Endothelial cell of umbilical vein (primary cell): Measurements from ENCODE around the gene C9orf78. TPM values are rescaled to one million over a fixed set of nuclear protein-coding genes. Genes with fewer than 3 reads are reported as not detected.

Experiments used
- BruUV-seq: library from RNA; stranded (reverse); fragments of 400-500 nt; replicated peaks from 2 replicates; lab custom pipeline; 2021; lab: Mats Ljungman, UMichigan
- CTCF ChIA-PET: fragments of 300-600, 350-600 bp; sonication (Branson Sonifier 250); formaldehyde crosslinking; loops from one replicate; lab custom pipeline; 2021; ENCODE audit warnings: antibody characterized with exemption, inconsistent platforms; lab: Charles Lee
- POLR2A ChIA-PET: fragments of 300-600, 350-600 bp; sonication (Branson Sonifier 250); formaldehyde crosslinking; loops from one replicate; lab custom pipeline; 2021; ENCODE audit warnings: antibody characterized with exemption, inconsistent platforms; lab: Charles Lee
- DNase-seq: peaks from one replicate; pipeline ENCODE4 v3.0.0-alpha.2; 2011; ENCODE audit warnings: low read depth, low spot score
- FAIRE-seq: peaks from 2 replicates; lab custom pipeline; 2011; peaks lifted over from hg19 to GRCh38; lab: Jason Lieb, UNC
- H2AFZ ChIP-seq: 2 replicates; pipeline ENCODE4 v1.6.0; 2012; ENCODE audit warnings: low read depth, low read length, control low read depth, inconsistent platforms
- H3K27ac ChIP-seq: 2 replicates; pipeline ENCODE4 v1.5.1; 2011; ENCODE audit warnings: low read depth, mild to moderate bottlenecking, control low read depth, low read length, moderate library complexity; ENCODE audit not compliant: insufficient read depth
- H3K27me3 ChIP-seq, 2 experiments: 2 replicates each; pipeline versions ENCODE4 v1.6.0 to v1.6.1; 2011; ENCODE audit warnings: low read length in 2 of 2, mixed read lengths in 1 of 2; ENCODE audit not compliant: control insufficient read depth in 2 of 2, insufficient read depth in 2 of 2
- H3K36me3 ChIP-seq, 2 experiments: 2 replicates in 1 of 2; 3 replicates in 1 of 2; pipeline ENCODE4 v1.5.1; 2011; ENCODE audit warnings: low read length in 2 of 2, mild to moderate bottlenecking in 1 of 2, moderate library complexity in 1 of 2; ENCODE audit not compliant: control insufficient read depth in 2 of 2, insufficient read depth in 2 of 2; ENCODE audit errors: extremely low read depth in 1 of 2
- H3K4me1 ChIP-seq: 3 replicates; pipeline ENCODE4 v1.5.1; 2011; ENCODE audit warnings: mild to moderate bottlenecking, low read length; ENCODE audit not compliant: control insufficient read depth, insufficient read depth; ENCODE audit errors: extremely low read depth
- H3K4me2 ChIP-seq: 2 replicates; pipeline ENCODE4 v1.6.1; 2011; ENCODE audit warnings: low read length, control low read depth, mixed read lengths; ENCODE audit not compliant: insufficient read depth
- H3K4me3 ChIP-seq, 3 experiments: fragments of 200-600 bp in 1 of 3; sonication (generic), shearing (Covaris generic) in 1 of 3; replicated peaks in 1 of 3; 2 replicates each; pipeline ENCODE4 v1.5.1; 2011 to 2016; ENCODE audit warnings: control low read depth in 3 of 3, low read length in 3 of 3, mild to moderate bottlenecking in 2 of 3, inconsistent platforms in 1 of 3, low read depth in 1 of 3, moderate library complexity in 1 of 3; ENCODE audit not compliant: insufficient read depth in 1 of 3
- H3K79me2 ChIP-seq: 2 replicates; pipeline ENCODE4 v1.6.0; 2012; ENCODE audit warnings: low read length, inconsistent platforms; ENCODE audit not compliant: control insufficient read depth, insufficient read depth
- H3K9ac ChIP-seq: replicated peaks from 2 replicates; pipeline ENCODE3; 2011; ENCODE audit warnings: low read length, control low read depth; ENCODE audit not compliant: insufficient read depth; ENCODE audit errors: extremely low read depth
- H3K9me1 ChIP-seq: replicated peaks from 3 replicates; pipeline ENCODE4 v1.6.0; 2011; ENCODE audit warnings: mild to moderate bottlenecking, low read length; ENCODE audit not compliant: control insufficient read depth, insufficient read depth; ENCODE audit errors: extremely low read depth
- H3K9me3 ChIP-seq: replicated peaks from 2 replicates; pipeline ENCODE4 v1.5.1; 2012; ENCODE audit warnings: low read length, inconsistent platforms; ENCODE audit not compliant: control insufficient read depth, insufficient read depth
- H4K20me1 ChIP-seq: replicated peaks from 2 replicates; pipeline ENCODE3; 2011; ENCODE audit warnings: mild to moderate bottlenecking, low read length; ENCODE audit not compliant: control insufficient read depth, insufficient read depth; ENCODE audit errors: extremely low read depth
- EZH2 ChIP-seq: IDR thresholded peaks from 2 replicates; pipeline ENCODE4 v1.6.1; 2012; ENCODE audit warnings: borderline replicate concordance, low read depth, mild to moderate bottlenecking, moderate library complexity, low read length, inconsistent platforms; ENCODE audit not compliant: severe bottlenecking
- FOS ChIP-seq: IDR thresholded peaks from 2 replicates; pipeline ENCODE4 v1.6.1; 2011; ENCODE audit warnings: mild to moderate bottlenecking, low read length, moderate library complexity, borderline replicate concordance; ENCODE audit not compliant: insufficient read depth
- GATA2 ChIP-seq: IDR thresholded peaks from 2 replicates; pipeline ENCODE4 v1.7.0; 2011; ENCODE audit warnings: low read depth, mild to moderate bottlenecking, moderate library complexity, mixed read lengths, low read length; ENCODE audit not compliant: insufficient read length, insufficient read depth
- JUN ChIP-seq: IDR thresholded peaks from 2 replicates; pipeline ENCODE4 v1.6.1; 2011; ENCODE audit warnings: borderline replicate concordance, low read depth; ENCODE audit not compliant: insufficient read length, insufficient read depth
- MAX ChIP-seq: IDR thresholded peaks from 2 replicates; pipeline ENCODE4 v1.6.1; 2011; ENCODE audit not compliant: insufficient read depth, insufficient read length
- MYC ChIP-seq: IDR thresholded peaks from one replicate; pipeline ENCODE4 v1.6.1; 2011; ENCODE audit warnings: mild to moderate bottlenecking, low read depth, low read length
- POLR2A ChIP-seq: IDR thresholded peaks from 2 replicates; pipeline ENCODE4 v1.6.1; 2012; ENCODE audit warnings: low read depth, mild to moderate bottlenecking, control low read depth, low read length
- POLR2AphosphoS5 ChIP-seq: IDR thresholded peaks from 2 replicates; pipeline ENCODE4 v1.6.1; 2012; ENCODE audit warnings: low read depth, mild to moderate bottlenecking, control low read depth, low read length, moderate library complexity; ENCODE audit not compliant: insufficient read depth
- dilution Hi-C: fragments of 300-500 bp; cut with MboI; formaldehyde crosslinking; loops from one replicate; pipeline ENCODE4 v1.15.0; 2019; ENCODE audit warnings: low sequenced_read_pairs; ENCODE audit not compliant: extremely low pct_ligation_motif_present
- intact Hi-C: fragments of 100-400 bp; cut with micrococcal nuclease; formaldehyde crosslinking; loops from one replicate; pipeline ENCODE4 v1.10.0; 2022
- polyA plus RNA-seq, 4 experiments: library from polyadenylated mRNA; depleted of rRNA in 3 of 4; stranded (reverse) in 3 of 4; unstranded in 1 of 4; fragments of >200 nt; gene quantifications; 2 replicates each; pipeline versions ENCODE4 v1.2.1 to v1.2.3, GENCODE V29; 2011 to 2012; ENCODE audit warnings: missing spikeins in 1 of 4
- total RNA-seq: library from RNA; stranded (reverse); gene quantifications from 2 replicates; pipeline ENCODE4 v1.2.3, GENCODE V29; 2021
- TF ChIP-seq, protein P1 (sequence below), 2 donors: IDR thresholded peaks; 1 replicate in 1 of 2; 2 replicates in 1 of 2; pipeline ENCODE4 v1.5.1; 2011; ENCODE audit warnings: low read length in 2 of 2, mild to moderate bottlenecking in 2 of 2, moderate library complexity in 2 of 2, control low read depth in 1 of 2, inconsistent platforms in 1 of 2, low read depth in 1 of 2; ENCODE audit not compliant: insufficient read depth in 1 of 2; ENCODE audit errors: extremely low read depth in 1 of 2

C9orf78 gene
- total and polyA plus RNA-seq, 2 donors (not counting 3 experiments of a cell fraction or from before 2014, with no cell fraction given) = 17.9 to 34.6 TPM

- Histone ChIP-seq H3K4me1 (peaks cover 15% of the 10 kb centered on the region), H3K79me2 (peaks cover 6% of the 10 kb centered on the region), H3K9ac (peak overlapping the region; percentile 82), H3K27me3 (no peaks in the 10 kb centered on the region), H3K4me2 (peak overlapping the region; percentile 53), H3K9me3 (no peaks in the 10 kb centered on the region), H4K20me1 (no peaks in the 10 kb centered on the region), H3K27ac (peak overlapping the region; percentile 18), H2AFZ (peak overlapping the region; percentile 94), H3K36me3 (peaks cover 4% of the 10 kb centered on the region in 2 experiments), H3K4me3 (peak overlapping the region; percentile 60 to 82 (median 61)), H3K9me1 (no peaks in the 10 kb centered on the region)
- ChIA-PET POLR2A (interaction anchor here (0.6 to 0.8 kb wide), 2 partner anchors 208 to 235 kb away, joined by 3 to 6 read pairs; no protein-coding TSS in a partner anchor), CTCF (interaction anchor here (0.9 to 1.2 kb wide), 2 partner anchors 44 to 265 kb away, joined by 3 read pairs; no protein-coding TSS in a partner anchor)
- BruUV-seq = TSS peak; percentile 62
- DNase-seq (no peak), FAIRE-seq (peak; percentile 37)
- TF ChIP-seq MYC = no peak
- no peak for TF ChIP-seq GATA2
- TF ChIP-seq FOS = no peak
- no peak for TF ChIP-seq POLR2AphosphoS5
- TF ChIP-seq, protein P1, sequence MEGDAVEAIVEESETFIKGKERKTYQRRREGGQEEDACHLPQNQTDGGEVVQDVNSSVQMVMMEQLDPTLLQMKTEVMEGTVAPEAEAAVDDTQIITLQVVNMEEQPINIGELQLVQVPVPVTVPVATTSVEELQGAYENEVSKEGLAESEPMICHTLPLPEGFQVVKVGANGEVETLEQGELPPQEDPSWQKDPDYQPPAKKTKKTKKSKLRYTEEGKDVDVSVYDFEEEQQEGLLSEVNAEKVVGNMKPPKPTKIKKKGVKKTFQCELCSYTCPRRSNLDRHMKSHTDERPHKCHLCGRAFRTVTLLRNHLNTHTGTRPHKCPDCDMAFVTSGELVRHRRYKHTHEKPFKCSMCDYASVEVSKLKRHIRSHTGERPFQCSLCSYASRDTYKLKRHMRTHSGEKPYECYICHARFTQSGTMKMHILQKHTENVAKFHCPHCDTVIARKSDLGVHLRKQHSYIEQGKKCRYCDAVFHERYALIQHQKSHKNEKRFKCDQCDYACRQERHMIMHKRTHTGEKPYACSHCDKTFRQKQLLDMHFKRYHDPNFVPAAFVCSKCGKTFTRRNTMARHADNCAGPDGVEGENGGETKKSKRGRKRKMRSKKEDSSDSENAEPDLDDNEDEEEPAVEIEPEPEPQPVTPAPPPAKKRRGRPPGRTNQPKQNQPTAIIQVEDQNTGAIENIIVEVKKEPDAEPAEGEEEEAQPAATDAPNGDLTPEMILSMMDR (IDR thresholded peaks at IDR 0.05; ENCODE audit: extremely low read depth in 1 of 2, insufficient read depth in 1 of 2, low read depth in 1 of 2, low read length in 2 of 2) = no peak
- TF ChIP-seq MAX = no peak
- TF ChIP-seq EZH2 = no peak
- TF ChIP-seq POLR2A = no peak
- no peak for TF ChIP-seq JUN
- dilution Hi-C loops (no loop called here), intact Hi-C loops (loop anchor here (1.0 to 5.0 kb wide), 4 partner anchors 10 to 263 kb away; partner anchors contain the start of genes FNBP1 and TOR1A)
Measured at GRCh38 chr9:129834489-129835127, 467 bp downstream of the C9orf78 start.
